Measurements from ENCODE around the gene TIMM17A.

TIMM17A gene

GRCh38 chr1:201912832-201913231 is 42.5 kb upstream of the TIMM17A start:
- no peak overlapping the region for H3K4me3 ChIP-seq (ENCODE audit: low read depth, low read length)
- no peaks in the 10 kb centered on the region for H3K27me3 ChIP-seq (ENCODE audit: insufficient read depth, low read length)
- no CpG with 5 or more reads among the region's 5 CpGs for WGBS (ENCODE audit: extremely low coverage, insufficient coverage, insufficient read length)

DNA sequence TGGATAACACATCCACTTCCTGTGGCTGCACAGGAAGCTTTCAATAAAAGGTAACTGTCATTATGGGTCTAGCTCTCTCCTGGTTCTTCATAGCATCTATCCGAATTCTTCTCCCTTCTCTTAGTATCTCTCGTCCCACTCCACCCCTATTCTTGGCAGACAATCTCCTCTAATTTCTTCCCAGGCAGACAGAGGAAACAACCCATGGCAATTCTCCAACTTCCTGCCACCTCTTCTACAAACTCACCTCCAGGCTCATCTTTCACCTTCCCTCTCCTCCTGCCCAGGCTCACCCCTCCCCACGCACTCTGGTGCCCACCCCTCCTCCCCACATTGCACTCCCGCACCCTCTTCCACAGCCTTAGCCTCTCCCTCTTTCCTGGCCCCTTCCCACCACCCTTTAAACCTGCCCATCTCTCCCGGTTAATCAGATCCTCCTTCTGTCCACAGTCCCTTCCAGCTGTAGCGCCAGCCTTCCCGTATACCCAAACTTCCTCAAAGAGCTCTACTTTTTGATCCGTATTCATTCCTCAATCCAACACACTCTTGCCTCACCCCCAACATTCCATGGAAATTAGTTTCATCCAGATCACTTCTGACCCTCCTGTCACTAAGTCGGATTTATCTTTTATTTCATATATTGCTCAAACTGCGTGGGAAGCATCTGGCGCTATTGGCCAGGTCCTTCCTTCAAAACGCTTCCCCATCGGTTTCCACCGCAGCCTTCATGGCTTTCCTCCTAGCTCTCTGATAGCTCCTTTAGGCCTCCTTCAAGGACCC is 40.7 kb upstream of the TIMM17A start:
- Histone ChIP-seq H3K4me3 (ENCODE audit: low read depth, low read length) (no peak overlapping the region), H3K14ac (ENCODE audit: low read length) (no peak overlapping the region), H3K23ac (ENCODE audit: low read length) (no peak overlapping the region), H2BK12ac (ENCODE audit: low read length) (no peak overlapping the region), H4K12ac (ENCODE audit: low read depth, low read length) (no peak overlapping the region), H3K79me2 (ENCODE audit: control insufficient read depth, insufficient read depth, low read length, poor library complexity) (no peaks in the 10 kb centered on the region), H3K27me3 (ENCODE audit: insufficient read depth, low read length) (no peaks in the 10 kb centered on the region), H3K4me2 (ENCODE audit: low read length) (no peak overlapping the region), H2BK120ac (ENCODE audit: insufficient read depth, low read length, poor library complexity) (no peak overlapping the region), H3K4ac (ENCODE audit: low read depth, low read length) (no peak overlapping the region), H3K4me1 (ENCODE audit: control insufficient read depth in 1 of 2, insufficient read depth in 2 of 2, low read length in 2 of 2) (peaks cover 20 to 24% of the 10 kb centered on the region in 2 experiments), H3K36me3 (ENCODE audit: control insufficient read depth in 1 of 2, insufficient read depth in 2 of 2, low read length in 2 of 2) (no peaks in the 10 kb centered on the region), H3K18ac (ENCODE audit: low read length) (no peak overlapping the region), H2BK5ac (ENCODE audit: low read depth, low read length, poor library complexity) (no peak overlapping the region), H3K9me3 (ENCODE audit: insufficient read depth, low read depth, low read length) (no peaks in the 10 kb centered on the region), H3K9ac (ENCODE audit: low read length) (no peak overlapping the region), H4K91ac (ENCODE audit: low read depth, low read length) (no peak overlapping the region), H2AFZ (ENCODE audit: insufficient read depth, low read length, poor library complexity) (no peak overlapping the region), H3K79me1 (ENCODE audit: low read length) (peaks cover 10% of the 10 kb centered on the region), H4K8ac (ENCODE audit: low read depth, low read length) (no peak overlapping the region), H3K27ac (ENCODE audit: low read depth, low read length) (no peak overlapping the region), H2AK5ac (ENCODE audit: low read length) (no peak overlapping the region)
- no peak for DNase-seq
- no CpG with 5 or more reads among the region's 14 CpGs for WGBS (ENCODE audit: extremely low coverage, insufficient coverage, insufficient read length)

More at GRCh38 chr1:201912832-201913231, 42.5 kb upstream of the TIMM17A start:
- no peaks in the 10 kb centered on the region for H3K9me3 ChIP-seq (ENCODE audit: insufficient read depth, low read depth, low read length)
- H3K4ac ChIP-seq (ENCODE audit: low read depth, low read length): no peak overlapping the region
- peaks cover 10% of the 10 kb centered on the region for H3K79me1 ChIP-seq (ENCODE audit: low read length)
- peak overlapping the region; percentile 21 for H4K8ac ChIP-seq (ENCODE audit: low read depth, low read length)
- H3K14ac ChIP-seq (ENCODE audit: low read length): no peak overlapping the region
- H2BK5ac ChIP-seq (ENCODE audit: low read depth, low read length, poor library complexity): no peak overlapping the region
- H3K9ac ChIP-seq (ENCODE audit: low read length): no peak overlapping the region
- H2BK12ac ChIP-seq (ENCODE audit: low read length): no peak overlapping the region
- peaks cover 15 to 18% of the 10 kb centered on the region in 2 experiments for H3K4me1 ChIP-seq (ENCODE audit: control insufficient read depth in 1 of 2, insufficient read depth in 2 of 2, low read length in 2 of 2)
- H4K12ac ChIP-seq (ENCODE audit: low read depth, low read length): no peak overlapping the region
- no peak overlapping the region for H3K23ac ChIP-seq (ENCODE audit: low read length)
- no peak overlapping the region for H2AFZ ChIP-seq (ENCODE audit: insufficient read depth, low read length, poor library complexity)
- H3K79me2 ChIP-seq (ENCODE audit: control insufficient read depth, insufficient read depth, low read length, poor library complexity): no peaks in the 10 kb centered on the region
- H3K36me3 ChIP-seq (ENCODE audit: control insufficient read depth in 1 of 2, insufficient read depth in 2 of 2, low read length in 2 of 2): no peaks in the 10 kb centered on the region
- no peak overlapping the region for H2AK5ac ChIP-seq (ENCODE audit: low read length)
- H2BK120ac ChIP-seq (ENCODE audit: insufficient read depth, low read length, poor library complexity): no peak overlapping the region
- no peak overlapping the region for H3K18ac ChIP-seq (ENCODE audit: low read length)
- H3K4me2 ChIP-seq (ENCODE audit: low read length): no peak overlapping the region
- H4K91ac ChIP-seq (ENCODE audit: low read depth, low read length): peak overlapping the region; percentile 5
- peak; percentile 37 to 41 for DNase-seq
- no peak overlapping the region for H3K27ac ChIP-seq (ENCODE audit: low read depth, low read length)

DNA sequence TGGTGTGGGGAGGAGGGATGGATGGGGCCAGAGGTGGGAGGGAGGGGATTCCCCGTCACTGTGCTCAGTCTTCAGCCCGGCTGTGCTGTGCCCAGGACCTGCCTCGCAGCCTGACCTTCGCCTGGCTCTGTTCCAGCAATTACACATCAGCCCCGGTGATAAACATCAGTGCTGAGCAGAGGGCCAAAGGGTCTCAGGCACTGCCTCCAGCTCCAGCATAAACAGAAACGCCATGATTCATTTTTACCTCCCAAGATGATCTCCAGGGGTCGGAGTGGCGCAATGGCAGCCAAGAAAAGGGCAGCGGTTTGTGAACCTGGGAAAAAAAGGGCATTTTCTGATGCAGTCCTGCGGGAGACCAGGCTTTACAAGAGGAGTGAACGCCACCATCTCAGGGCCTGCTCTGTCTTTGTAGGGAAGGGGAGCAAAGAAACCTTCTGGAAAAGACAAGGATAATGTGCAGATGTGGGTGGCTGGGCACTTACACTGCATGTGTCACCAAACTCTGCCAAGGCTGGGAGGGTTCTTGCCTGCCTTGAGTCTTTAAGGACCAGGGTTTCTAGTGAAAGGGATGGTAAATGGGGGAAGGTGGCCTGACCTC is 38.6 kb upstream of the TIMM17A start:
- Histone ChIP-seq H2BK5ac (ENCODE audit: low read depth, low read length, poor library complexity) (no peak overlapping the region), H2BK120ac (ENCODE audit: insufficient read depth, low read length, poor library complexity) (peak overlapping the region; percentile 41)

GRCh38 chr1:201917362-201918033 is 37.8 kb upstream of the TIMM17A start:
- Histone ChIP-seq H3K9ac (ENCODE audit: low read length) (no peak overlapping the region), H4K12ac (ENCODE audit: low read depth, low read length) (no peak overlapping the region), H2BK120ac (ENCODE audit: insufficient read depth, low read length, poor library complexity) (peak overlapping the region; percentile 41), H4K91ac (ENCODE audit: low read depth, low read length) (peak overlapping the region; percentile 37), H3K79me2 (ENCODE audit: control insufficient read depth, insufficient read depth, low read length, poor library complexity) (no peaks in the 10 kb centered on the region), H3K4me2 (ENCODE audit: low read length) (no peak overlapping the region), H3K27me3 (ENCODE audit: insufficient read depth, low read length) (no peaks in the 10 kb centered on the region), H3K4me1 (ENCODE audit: control insufficient read depth in 1 of 2, insufficient read depth in 2 of 2, low read length in 2 of 2) (peaks cover 20 to 24% of the 10 kb centered on the region in 2 experiments), H2BK5ac (ENCODE audit: low read depth, low read length, poor library complexity) (no peak overlapping the region), H3K36me3 (ENCODE audit: control insufficient read depth in 1 of 2, insufficient read depth in 2 of 2, low read length in 2 of 2) (no peaks in the 10 kb centered on the region), H3K4ac (ENCODE audit: low read depth, low read length) (no peak overlapping the region), H3K4me3 (ENCODE audit: low read depth, low read length) (no peak overlapping the region), H3K9me3 (ENCODE audit: insufficient read depth, low read depth, low read length) (no peaks in the 10 kb centered on the region), H2AFZ (ENCODE audit: insufficient read depth, low read length, poor library complexity) (no peak overlapping the region), H2AK5ac (ENCODE audit: low read length) (peak overlapping the region; percentile 31), H3K79me1 (ENCODE audit: low read length) (peaks cover 10% of the 10 kb centered on the region), H3K18ac (ENCODE audit: low read length) (no peak overlapping the region), H3K23ac (ENCODE audit: low read length) (no peak overlapping the region), H3K14ac (ENCODE audit: low read length) (peak overlapping the region; percentile 11), H4K8ac (ENCODE audit: low read depth, low read length) (no peak overlapping the region), H3K27ac (ENCODE audit: low read depth, low read length) (peak overlapping the region; percentile 46), H2BK12ac (ENCODE audit: low read length) (peak overlapping the region; percentile 34)
- no peak for DNase-seq
- WGBS (ENCODE audit: extremely low coverage, insufficient coverage, insufficient read length): no CpG with 5 or more reads among the region's 7 CpGs

More for the DNA sequence above, 38.6 kb upstream of the TIMM17A start:
- Histone ChIP-seq H3K4ac (ENCODE audit: low read depth, low read length) (no peak overlapping the region), H3K27me3 (ENCODE audit: insufficient read depth, low read length) (no peaks in the 10 kb centered on the region), H3K23ac (ENCODE audit: low read length) (no peak overlapping the region), H3K27ac (ENCODE audit: low read depth, low read length) (peak overlapping the region; percentile 46), H3K14ac (ENCODE audit: low read length) (no peak overlapping the region), H3K9me3 (ENCODE audit: insufficient read depth, low read depth, low read length) (no peaks in the 10 kb centered on the region), H3K18ac (ENCODE audit: low read length) (no peak overlapping the region), H4K91ac (ENCODE audit: low read depth, low read length) (peak overlapping the region; percentile 37), H3K4me3 (ENCODE audit: low read depth, low read length) (no peak overlapping the region), H3K4me2 (ENCODE audit: low read length) (peak overlapping the region; percentile 16), H4K12ac (ENCODE audit: low read depth, low read length) (peak overlapping the region; percentile 6), H3K36me3 (ENCODE audit: control insufficient read depth in 1 of 2, insufficient read depth in 2 of 2, low read length in 2 of 2) (no peaks in the 10 kb centered on the region), H3K79me2 (ENCODE audit: control insufficient read depth, insufficient read depth, low read length, poor library complexity) (no peaks in the 10 kb centered on the region), H4K8ac (ENCODE audit: low read depth, low read length) (no peak overlapping the region), H3K4me1 (ENCODE audit: control insufficient read depth in 1 of 2, insufficient read depth in 2 of 2, low read length in 2 of 2) (peaks cover 20 to 24% of the 10 kb centered on the region in 2 experiments), H2AK5ac (ENCODE audit: low read length) (peak overlapping the region; percentile 31), H3K9ac (ENCODE audit: low read length) (peak overlapping the region; percentile 6), H2AFZ (ENCODE audit: insufficient read depth, low read length, poor library complexity) (no peak overlapping the region), H2BK12ac (ENCODE audit: low read length) (peak overlapping the region; percentile 34), H3K79me1 (ENCODE audit: low read length) (peaks cover 10% of the 10 kb centered on the region)
- peak; percentile 78 to 81 for DNase-seq
- WGBS (ENCODE audit: extremely low coverage, insufficient coverage, insufficient read length): no CpG with 5 or more reads among the region's 11 CpGs
